ENCODE measurements around the gene ZDHHC21. TPM values are rescaled to one million over a fixed set of nuclear protein-coding genes. Genes with fewer than 3 reads are reported as not detected.

The ZDHHC21 gene
- polyA plus RNA-seq, 2 of the 4 experiments (the other 2 are of a cell fraction), result 3.7 to 9.1 TPM

DNA sequence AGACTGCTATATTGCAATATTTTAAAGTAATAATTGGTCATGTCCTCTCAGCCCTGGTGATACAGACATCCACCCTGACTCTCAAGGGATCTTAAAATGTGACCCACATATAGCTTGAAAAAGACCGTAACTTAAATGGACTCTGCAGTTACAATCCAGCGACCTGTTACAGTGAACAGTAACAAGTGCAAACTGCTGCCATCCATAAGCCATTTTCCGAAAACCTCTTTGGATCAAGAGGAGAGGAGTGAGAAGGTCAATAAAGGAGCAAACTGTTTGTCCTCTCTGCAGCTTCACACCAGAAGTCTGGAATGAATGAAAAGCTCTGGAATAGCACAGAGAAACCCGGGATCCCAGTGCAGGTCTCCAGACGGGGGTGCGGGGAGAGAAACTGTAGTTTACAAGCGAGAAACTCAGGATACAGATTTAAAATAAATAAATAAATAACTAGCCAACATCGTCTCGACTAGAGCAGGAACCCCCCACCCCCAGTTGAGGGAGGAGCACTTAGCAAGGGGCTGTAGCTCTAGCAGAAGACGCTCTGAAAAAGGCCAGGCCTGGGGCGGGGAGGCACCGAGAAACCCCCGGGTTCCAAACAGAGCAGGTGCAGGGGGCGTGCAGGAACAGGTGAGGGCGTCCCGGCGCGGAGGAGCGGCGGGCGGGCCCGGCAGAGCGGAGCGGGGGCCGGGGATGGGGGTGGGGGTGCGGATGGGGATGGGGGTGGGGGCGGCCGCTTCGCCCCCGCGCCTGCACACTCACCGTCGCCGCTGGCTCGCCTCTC, 572 bp downstream of the ZDHHC21 start:
- no peaks in the 10 kb centered on the region for H3K9me3 ChIP-seq
- 8% methylated on average over 21 of the region's 35 CpGs for WGBS (ENCODE audit: missing lambda C conversion rate)
- ChIA-PET CTCF (interaction anchor here (1.0 kb wide), 1 partner anchor 22 kb away, joined by 6 read pairs; no protein-coding TSS in a partner anchor), POLR2A (no interaction called here)
- H3K4me3 ChIP-seq, result peak overlapping the region; percentile 80
- H3K27ac ChIP-seq, result peak overlapping the region; percentile 85 to 90
- H3K4me2 ChIP-seq, result peak overlapping the region; percentile 66
- TF ChIP-seq MYC (IDR thresholded peaks at IDR 0.05; ENCODE audit: borderline replicate concordance, low read length) (no peak), SREBF2 (IDR thresholded peaks at IDR 0.05) (no peak), KDM5A (IDR thresholded peaks at IDR 0.05) (no peak), BHLHE40 (IDR thresholded peaks at IDR 0.05; ENCODE audit: low read depth, low read length) (no peak), HOXA7 (CRISPR knock-in tag; IDR thresholded peaks at IDR 0.05) (no peak), RNF2 (IDR thresholded peaks at IDR 0.05; ENCODE audit: borderline replicate concordance, low read depth) (no peak), EHMT2 (IDR thresholded peaks at IDR 0.05; ENCODE audit: low read depth) (no peak), CBX8 (IDR thresholded peaks at IDR 0.05) (no peak), FOXS1 (CRISPR knock-in tag; IDR thresholded peaks at IDR 0.05) (no peak), TP53 (CRISPR knock-in tag; IDR thresholded peaks at IDR 0.05) (no peak), HOXB5 (CRISPR knock-in tag; IDR thresholded peaks at IDR 0.05) (no peak), JUN (IDR thresholded peaks at IDR 0.05) (no peak), HDAC2 (IDR thresholded peaks at IDR 0.05) (no peak), HEYL (CRISPR knock-in tag; IDR thresholded peaks at IDR 0.05) (no peak), ZC3H11A (IDR thresholded peaks at IDR 0.05) (no peak), PHF8 (IDR thresholded peaks at IDR 0.05; ENCODE audit: borderline replicate concordance, low read depth) (no peak)
- TF ChIP-seq, protein P1, sequence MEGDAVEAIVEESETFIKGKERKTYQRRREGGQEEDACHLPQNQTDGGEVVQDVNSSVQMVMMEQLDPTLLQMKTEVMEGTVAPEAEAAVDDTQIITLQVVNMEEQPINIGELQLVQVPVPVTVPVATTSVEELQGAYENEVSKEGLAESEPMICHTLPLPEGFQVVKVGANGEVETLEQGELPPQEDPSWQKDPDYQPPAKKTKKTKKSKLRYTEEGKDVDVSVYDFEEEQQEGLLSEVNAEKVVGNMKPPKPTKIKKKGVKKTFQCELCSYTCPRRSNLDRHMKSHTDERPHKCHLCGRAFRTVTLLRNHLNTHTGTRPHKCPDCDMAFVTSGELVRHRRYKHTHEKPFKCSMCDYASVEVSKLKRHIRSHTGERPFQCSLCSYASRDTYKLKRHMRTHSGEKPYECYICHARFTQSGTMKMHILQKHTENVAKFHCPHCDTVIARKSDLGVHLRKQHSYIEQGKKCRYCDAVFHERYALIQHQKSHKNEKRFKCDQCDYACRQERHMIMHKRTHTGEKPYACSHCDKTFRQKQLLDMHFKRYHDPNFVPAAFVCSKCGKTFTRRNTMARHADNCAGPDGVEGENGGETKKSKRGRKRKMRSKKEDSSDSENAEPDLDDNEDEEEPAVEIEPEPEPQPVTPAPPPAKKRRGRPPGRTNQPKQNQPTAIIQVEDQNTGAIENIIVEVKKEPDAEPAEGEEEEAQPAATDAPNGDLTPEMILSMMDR (IDR thresholded peaks at IDR 0.05), result no peak; the same call in 2 of the 3 replicates
- TF ChIP-seq, protein P2, sequence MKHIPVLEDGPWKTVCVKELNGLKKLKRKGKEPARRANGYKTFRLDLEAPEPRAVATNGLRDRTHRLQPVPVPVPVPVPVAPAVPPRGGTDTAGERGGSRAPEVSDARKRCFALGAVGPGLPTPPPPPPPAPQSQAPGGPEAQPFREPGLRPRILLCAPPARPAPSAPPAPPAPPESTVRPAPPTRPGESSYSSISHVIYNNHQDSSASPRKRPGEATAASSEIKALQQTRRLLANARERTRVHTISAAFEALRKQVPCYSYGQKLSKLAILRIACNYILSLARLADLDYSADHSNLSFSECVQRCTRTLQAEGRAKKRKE (CRISPR knock-in tag; IDR thresholded peaks at IDR 0.05; ENCODE audit: low read depth), result no peak
- no peak for FAIRE-seq
- H3K4me1 ChIP-seq, result peaks cover 14% of the 10 kb centered on the region; the same call in 1 of the 3 replicates
- peak; percentile 13 to 68; a peak in 5 of 6 replicates for ATAC-seq
- peak; percentile 5 to 10 for DNase-seq (ENCODE audit: low read depth in 1 of 2, low spot score in 1 of 2)

DNA sequence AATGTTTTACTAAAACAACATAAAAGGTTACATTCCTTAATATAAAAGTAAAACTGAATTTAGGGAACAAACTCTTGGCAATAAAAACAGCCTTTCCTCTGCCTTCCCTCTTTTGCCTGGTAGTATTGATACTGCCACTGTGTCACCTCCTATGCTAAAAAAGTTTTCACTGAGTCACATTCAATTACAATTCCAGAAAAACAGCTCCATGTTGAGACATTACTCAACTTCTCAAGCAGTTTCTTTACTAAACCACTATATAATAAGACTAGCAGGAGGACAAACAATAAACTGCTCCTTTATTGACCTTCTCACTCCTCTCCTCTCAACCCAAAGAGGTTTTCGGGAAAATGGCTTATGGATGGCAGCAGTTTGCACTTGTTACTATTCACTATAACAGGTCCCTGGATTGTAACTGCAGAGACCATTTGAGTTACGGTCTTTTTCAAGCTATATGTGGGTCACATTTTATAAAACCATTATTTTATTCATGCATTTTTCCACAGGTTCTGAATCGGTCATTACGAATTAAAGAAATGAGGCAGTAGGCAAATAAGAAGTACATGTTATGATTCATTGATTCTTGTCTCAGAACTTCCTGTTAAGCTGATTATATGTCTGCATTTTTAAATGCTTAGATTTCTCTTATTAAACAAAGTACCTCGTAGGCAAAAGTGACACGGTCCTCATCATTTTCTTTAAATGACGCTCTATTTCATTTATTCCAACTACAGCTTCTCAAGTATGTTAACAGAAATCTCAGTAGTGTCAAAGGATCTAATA, 2.1 kb downstream of the ZDHHC21 start:
- TF ChIP-seq JUNB (IDR thresholded peaks at IDR 0.05) (no peak), TFCP2L1 (CRISPR knock-in tag; IDR thresholded peaks at IDR 0.05) (no peak), RCOR1 (IDR thresholded peaks at IDR 0.05; ENCODE audit: low read depth, low read length) (no peak), ZSCAN20 (CRISPR knock-in tag; IDR thresholded peaks at IDR 0.05) (no peak), HOXB5 (CRISPR knock-in tag; IDR thresholded peaks at IDR 0.05) (no peak), HEYL (CRISPR knock-in tag; IDR thresholded peaks at IDR 0.05) (no peak), ZC3H11A (IDR thresholded peaks at IDR 0.05) (no peak)
- TF ChIP-seq, protein P3, sequence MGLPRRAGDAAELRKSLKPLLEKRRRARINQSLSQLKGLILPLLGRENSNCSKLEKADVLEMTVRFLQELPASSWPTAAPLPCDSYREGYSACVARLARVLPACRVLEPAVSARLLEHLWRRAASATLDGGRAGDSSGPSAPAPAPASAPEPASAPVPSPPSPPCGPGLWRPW (IDR thresholded peaks at IDR 0.05), result no peak
- TF ChIP-seq, protein P1 (IDR thresholded peaks at IDR 0.05), result no peak
- no peak overlapping the region for H3K27ac ChIP-seq
- no peak for ATAC-seq
- H3K4me1 ChIP-seq, result peaks cover 14% of the 10 kb centered on the region; the same call in 1 of the 3 replicates
- no peaks in the 10 kb centered on the region for H3K9me3 ChIP-seq
- ChIA-PET CTCF (no interaction called here), POLR2A (no interaction called here)
- WGBS (ENCODE audit: missing lambda C conversion rate), result 90% methylated on average over 7 of the region's 7 CpGs
- no peak overlapping the region for H3K4me2 ChIP-seq
- FAIRE-seq, result peak; percentile 51
- no peak for DNase-seq (ENCODE audit: low read depth in 1 of 2, low spot score in 1 of 2)
- no peak overlapping the region for H3K4me3 ChIP-seq

All from A549 (cell line).